A549 (cell line): ENCODE results near the gene PTPRG. TPM values are rescaled to one million over a fixed set of nuclear protein-coding genes. Genes with fewer than 3 reads are reported as not detected.

Experiments used
- ATAC-seq, 2 experiments: fragments of 200-7000 bp in 1 of 2; fragments of >200 bp in 1 of 2; cut with Nextera tagmentation in 1 of 2; cut with Tn5 transposase in 1 of 2; 3 replicates each; pipeline versions ENCODE4 v1.8.0 to v1.9.1; 2018 to 2020; ENCODE audit warnings: mild to moderate bottlenecking in 1 of 2, moderate library complexity in 1 of 2
- CTCF ChIA-PET: fragments of 300-600 bp; sonication (Branson Sonifier 250); formaldehyde crosslinking; extraction: SDS; loops from one replicate; lab custom pipeline; 2021; ENCODE audit warnings: antibody characterized with exemption, inconsistent platforms; lab: Yijun Ruan, JAX
- POLR2A ChIA-PET: fragments of 350-600 bp; formaldehyde crosslinking; extraction: SDS; loops from one replicate; lab custom pipeline; 2021; ENCODE audit warnings: antibody characterized with exemption, inconsistent platforms; lab: Yijun Ruan, JAX
- DNase-seq, 2 experiments: peaks; one replicate each; pipeline versions ENCODE4 v3.0.0 to v3.0.0-alpha.2; 2011 to 2016; ENCODE audit warnings: low read depth in 1 of 2, low spot score in 1 of 2
- FAIRE-seq: peaks from 2 replicates; lab custom pipeline; 2011; peaks lifted over from hg19 to GRCh38; lab: Jason Lieb, UNC
- H3K27ac ChIP-seq, 2 experiments: fragments of >200 bp; sonication (Bioruptor Twin); formaldehyde crosslinking; 3 replicates each; pipeline ENCODE4 v1.5.1; 2016 to 2017
- H3K4me1 ChIP-seq: fragments of >200 bp; sonication (Bioruptor Twin); formaldehyde crosslinking; 3 replicates; pipeline ENCODE4 v1.6.1; 2016
- H3K4me2 ChIP-seq: fragments of >200 bp; sonication (Bioruptor Twin); formaldehyde crosslinking; 3 replicates; pipeline ENCODE4 v1.6.1; 2016
- H3K4me3 ChIP-seq: fragments of >200 bp; sonication (Bioruptor Twin); formaldehyde crosslinking; 3 replicates; pipeline ENCODE4 v1.5.1; 2016
- H3K9me3 ChIP-seq: fragments of >200 bp; sonication (Bioruptor Twin); formaldehyde crosslinking; 3 replicates; pipeline ENCODE4 v1.6.1; 2016
- BHLHE40 ChIP-seq: IDR thresholded peaks from 2 replicates; pipeline ENCODE4 v1.6.1; 2012; ENCODE audit warnings: low read depth, low read length, inconsistent platforms
- CBX2 ChIP-seq: fragments of 200-600 bp; sonication (generic); IDR thresholded peaks from 2 replicates; pipeline ENCODE4 v1.6.1; 2016; ENCODE audit warnings: low read depth, mild to moderate bottlenecking, borderline replicate concordance
- EHF ChIP-seq: fragments of 250-450 bp; sonication (Bioruptor Pico); IDR thresholded peaks from 2 replicates; pipeline ENCODE4 v1.5.0; 2020; ENCODE audit warnings: mild to moderate bottlenecking
- EHMT2 ChIP-seq: fragments of 200-600 bp; sonication (generic); IDR thresholded peaks from 2 replicates; pipeline ENCODE4 v1.6.1; 2016; ENCODE audit warnings: antibody characterized with exemption, low read depth, mild to moderate bottlenecking, moderate library complexity
- EP300 ChIP-seq, 2 experiments: fragments of >200 bp; sonication (Bioruptor Twin); formaldehyde crosslinking; IDR thresholded peaks; 2 replicates in 1 of 2; 3 replicates in 1 of 2; pipeline ENCODE4 v1.6.1; 2016 to 2017
- FOSL2 ChIP-seq, 2 experiments: fragments of 450-650 bp in 1 of 2; fragments of >200 bp in 1 of 2; sonication (Bioruptor Twin) in 1 of 2; formaldehyde crosslinking; IDR thresholded peaks; 2 replicates each; pipeline versions ENCODE4 v1.5.0 to v1.6.1; 2016 to 2020; ENCODE audit warnings: mild to moderate bottlenecking in 1 of 2, moderate library complexity in 1 of 2
- GATA3 ChIP-seq: IDR thresholded peaks from 2 replicates; pipeline ENCODE4 v1.6.1; 2012; ENCODE audit warnings: borderline replicate concordance
- HEYL ChIP-seq: fragments of 250-450 bp; sonication (Bioruptor Pico); IDR thresholded peaks from 2 replicates; pipeline ENCODE4 v1.8.0; 2021; ENCODE audit warnings: mild to moderate bottlenecking, moderate library complexity
- HOXA7 ChIP-seq: fragments of 250-450 bp; sonication (Bioruptor Pico); IDR thresholded peaks from 2 replicates; pipeline ENCODE4 v1.5.0; 2020; ENCODE audit warnings: mild to moderate bottlenecking, moderate library complexity
- HOXB13 ChIP-seq: fragments of 250-450 bp; sonication (Bioruptor Pico); IDR thresholded peaks from 2 replicates; pipeline ENCODE4 v1.5.0; 2020; ENCODE audit warnings: low read depth, mild to moderate bottlenecking, moderate library complexity
- HOXB5 ChIP-seq: fragments of 250-450 bp; sonication (Bioruptor Pico); IDR thresholded peaks from 2 replicates; pipeline ENCODE4 v1.5.0; 2020; ENCODE audit warnings: mild to moderate bottlenecking, moderate library complexity
- JUNB ChIP-seq: fragments of >200 bp; sonication (Bioruptor Twin); formaldehyde crosslinking; IDR thresholded peaks from 2 replicates; pipeline ENCODE4 v1.6.1; 2016
- KDM1A ChIP-seq: fragments of 200-600 bp; sonication (generic); IDR thresholded peaks from 2 replicates; pipeline ENCODE4 v1.6.1; 2016; ENCODE audit warnings: low read depth, mild to moderate bottlenecking
- KDM5A ChIP-seq: fragments of 200-600 bp; sonication (generic); IDR thresholded peaks from 2 replicates; pipeline ENCODE4 v1.6.1; 2016; ENCODE audit warnings: antibody characterized with exemption, mild to moderate bottlenecking
- MAFK ChIP-seq: fragments of 450-650 bp; IDR thresholded peaks from 2 replicates; pipeline ENCODE4 v1.6.1; 2014; ENCODE audit not compliant: partially characterized antibody
- NPAS2 ChIP-seq: fragments of 250-450 bp; sonication (Bioruptor Pico); IDR thresholded peaks from 2 replicates; pipeline ENCODE4 v1.8.0; 2022; ENCODE audit warnings: mild to moderate bottlenecking, moderate library complexity, borderline replicate concordance
- POLR2A ChIP-seq: IDR thresholded peaks from 2 replicates; pipeline ENCODE4 v1.6.1; 2012; ENCODE audit warnings: mild to moderate bottlenecking, low read length
- POLR2AphosphoS2 ChIP-seq: conservative IDR thresholded peaks from 2 replicates; pipeline ENCODE4 v1.6.1; 2012; ENCODE audit warnings: low read length, improper control_type of control experiment, inconsistent platforms
- RCOR1 ChIP-seq: fragments of 150-350 bp; IDR thresholded peaks from 2 replicates; pipeline ENCODE4 v1.6.1; 2014; ENCODE audit warnings: antibody characterized with exemption, low read length, low read depth
- RFX5 ChIP-seq: fragments of 450-650 bp; IDR thresholded peaks from 2 replicates; pipeline ENCODE4 v1.7.1; 2014; ENCODE audit warnings: antibody characterized with exemption, mild to moderate bottlenecking, moderate library complexity
- RNF2 ChIP-seq: fragments of 200-600 bp; sonication (generic); IDR thresholded peaks from 2 replicates; pipeline ENCODE4 v1.6.1; 2016; ENCODE audit warnings: low read depth, mild to moderate bottlenecking, antibody characterized with exemption, moderate library complexity, borderline replicate concordance
- TFCP2L1 ChIP-seq: fragments of 250-450 bp; sonication (Bioruptor Pico); IDR thresholded peaks from 2 replicates; pipeline ENCODE4 v1.5.0; 2021; ENCODE audit warnings: mild to moderate bottlenecking
- TP53 ChIP-seq: fragments of 250-450 bp; sonication (Bioruptor Pico); IDR thresholded peaks from 2 replicates; pipeline ENCODE4 v1.5.0; 2021; ENCODE audit warnings: mild to moderate bottlenecking, moderate library complexity
- ZC3H11A ChIP-seq: fragments of 450-650 bp; IDR thresholded peaks from 2 replicates; pipeline ENCODE4 v1.6.1; 2014; ENCODE audit warnings: antibody characterized with exemption, mild to moderate bottlenecking
- WGBS: methylation state at CpG from one replicate; pipeline ENCODE4 v1.1.6; 2017; ENCODE audit errors: missing lambda C conversion rate; 5-methylcytosine and 5-hydroxymethylcytosine counted together
- polyA plus RNA-seq, 4 experiments: library from polyadenylated mRNA; depleted of rRNA in 3 of 4; stranded (reverse); fragments of >200 nt; fragmentation: RNase III in 1 of 4; extraction: RNeasy Plus Mini Kit Qiagen cat#74134 plus additional on column Dnase treatment in 1 of 4; gene quantifications; 2 replicates in 3 of 4; 3 replicates in 1 of 4; pipeline ENCODE4 v1.2.3, GENCODE V29; 2011 to 2017
- TF ChIP-seq, protein P1 (sequence below): fragments of 150-350 bp; IDR thresholded peaks from 2 replicates; pipeline ENCODE4 v1.6.1; 2014; ENCODE audit warnings: low read depth, mild to moderate bottlenecking, low read length
- TF ChIP-seq, protein P2 (sequence below): fragments of 450-650 bp; IDR thresholded peaks from 2 replicates; pipeline ENCODE4 v1.6.1; 2014; ENCODE audit warnings: antibody characterized with exemption
- TF ChIP-seq, protein P3 (sequence below): fragments of >200 bp; sonication (Bioruptor Twin); formaldehyde crosslinking; IDR thresholded peaks from 2 replicates; pipeline ENCODE4 v1.6.1; 2016
- TF ChIP-seq, protein P4 (sequence below): fragments of 250-450 bp; sonication (Bioruptor Pico); IDR thresholded peaks from 2 replicates; pipeline ENCODE4 v1.5.0; 2021; ENCODE audit warnings: mild to moderate bottlenecking, moderate library complexity, borderline replicate concordance
- TF ChIP-seq, protein P5 (sequence below): IDR thresholded peaks from 2 replicates; pipeline ENCODE4 v1.6.1; 2012

PTPRG gene
- polyA plus RNA-seq, 2 of the 4 experiments (the other 2 are of a cell fraction): 4.5 to 4.8 TPM

DNA sequence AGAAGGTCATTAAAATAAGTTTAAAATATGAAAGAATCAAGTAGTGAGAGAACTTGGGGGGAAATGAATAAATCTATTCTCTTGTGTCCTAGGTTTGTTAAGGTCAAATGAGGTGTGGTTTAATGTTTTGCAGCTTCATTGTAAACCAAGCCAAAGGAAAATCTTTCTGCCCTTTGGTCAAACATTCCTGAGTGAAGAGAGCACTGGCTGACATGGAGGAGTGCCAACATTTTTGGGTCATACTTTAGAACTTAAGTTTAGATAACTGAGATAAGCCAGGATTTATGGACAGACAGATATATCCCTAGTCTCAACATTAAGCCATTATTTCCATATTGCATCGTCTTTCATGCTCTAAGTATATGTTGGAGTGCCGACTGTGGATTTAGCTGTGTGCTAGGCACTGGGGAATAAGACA, 66.4 kb downstream of the PTPRG start:
- CTCF ChIA-PET: interaction anchor here (0.9 kb wide), 1 partner anchor 561 kb away, joined by 3 read pairs; no protein-coding TSS in a partner anchor
- Histone ChIP-seq H3K4me3 (no peak overlapping the region), H3K27ac (peak overlapping the region; percentile 57 to 82), H3K9me3 (no peaks in the 10 kb centered on the region), H3K4me1 (peaks cover 33% of the 10 kb centered on the region), H3K4me2 (peak overlapping the region; percentile 63)
- TF ChIP-seq EHF: no peak
- peak; percentile 44; a peak in 2 of 5 replicates for TF ChIP-seq EP300 (IDR thresholded peaks at IDR 0.05)
- no peak for TF ChIP-seq HOXB5 (CRISPR knock-in tag)
- TF ChIP-seq GATA3: peak; percentile 91
- peak; percentile 68; a peak in 4 of 6 replicates for ATAC-seq
- DNase-seq: peak; percentile 26 to 68
- POLR2A ChIA-PET: no interaction called here
- peak; percentile 81 for FAIRE-seq
- 12% methylated on average over 2 of the region's 2 CpGs for WGBS

DNA sequence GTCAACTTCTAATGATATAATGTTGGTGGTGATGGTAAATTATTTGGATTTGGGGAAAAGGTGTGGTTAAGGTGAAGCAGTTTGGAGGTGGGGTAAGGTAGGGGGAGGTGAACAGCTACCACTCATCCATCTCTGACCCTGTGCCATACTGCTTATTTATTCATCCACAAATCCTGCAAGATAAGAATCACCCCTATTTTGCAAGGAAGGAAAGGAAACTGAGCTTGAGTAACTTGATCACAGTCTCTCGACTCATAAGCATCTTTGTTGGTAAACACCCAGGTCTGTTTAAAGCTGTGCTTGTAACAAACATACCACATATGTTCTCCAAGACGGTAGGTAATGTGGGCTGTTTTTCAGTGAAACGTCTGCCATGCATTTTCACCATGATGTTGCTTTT, 67.3 kb downstream of the PTPRG start:
- Histone ChIP-seq H3K4me2 (peak overlapping the region; percentile 63; the same call in 2 of the 3 replicates), H3K27ac (peak overlapping the region; percentile 57 to 82; a peak in 5 of 6 replicates), H3K4me1 (peaks cover 33% of the 10 kb centered on the region), H3K4me3 (no peak overlapping the region), H3K9me3 (no peaks in the 10 kb centered on the region)
- ChIA-PET POLR2A (no interaction called here), CTCF (interaction anchor here (0.7 to 0.9 kb wide), 2 partner anchors 68 to 560 kb away, joined by 3 read pairs; no protein-coding TSS in a partner anchor)
- ATAC-seq (no peak), DNase-seq (no peak), FAIRE-seq (no peak)
- TF ChIP-seq FOSL2 (IDR thresholded peaks at IDR 0.05) (no peak), FOSL2 (CRISPR knock-in tag; IDR thresholded peaks at IDR 0.05) (no peak), POLR2AphosphoS2 (no peak), NPAS2 (no peak), EHMT2 (no peak), ZC3H11A (no peak), RNF2 (no peak), BHLHE40 (no peak), MAFK (no peak)
- TF ChIP-seq, protein P1, sequence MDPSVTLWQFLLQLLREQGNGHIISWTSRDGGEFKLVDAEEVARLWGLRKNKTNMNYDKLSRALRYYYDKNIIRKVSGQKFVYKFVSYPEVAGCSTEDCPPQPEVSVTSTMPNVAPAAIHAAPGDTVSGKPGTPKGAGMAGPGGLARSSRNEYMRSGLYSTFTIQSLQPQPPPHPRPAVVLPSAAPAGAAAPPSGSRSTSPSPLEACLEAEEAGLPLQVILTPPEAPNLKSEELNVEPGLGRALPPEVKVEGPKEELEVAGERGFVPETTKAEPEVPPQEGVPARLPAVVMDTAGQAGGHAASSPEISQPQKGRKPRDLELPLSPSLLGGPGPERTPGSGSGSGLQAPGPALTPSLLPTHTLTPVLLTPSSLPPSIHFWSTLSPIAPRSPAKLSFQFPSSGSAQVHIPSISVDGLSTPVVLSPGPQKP: no peak
- TF ChIP-seq, protein P2, sequence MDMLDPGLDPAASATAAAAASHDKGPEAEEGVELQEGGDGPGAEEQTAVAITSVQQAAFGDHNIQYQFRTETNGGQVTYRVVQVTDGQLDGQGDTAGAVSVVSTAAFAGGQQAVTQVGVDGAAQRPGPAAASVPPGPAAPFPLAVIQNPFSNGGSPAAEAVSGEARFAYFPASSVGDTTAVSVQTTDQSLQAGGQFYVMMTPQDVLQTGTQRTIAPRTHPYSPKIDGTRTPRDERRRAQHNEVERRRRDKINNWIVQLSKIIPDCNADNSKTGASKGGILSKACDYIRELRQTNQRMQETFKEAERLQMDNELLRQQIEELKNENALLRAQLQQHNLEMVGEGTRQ: no peak
- TF ChIP-seq, protein P3, sequence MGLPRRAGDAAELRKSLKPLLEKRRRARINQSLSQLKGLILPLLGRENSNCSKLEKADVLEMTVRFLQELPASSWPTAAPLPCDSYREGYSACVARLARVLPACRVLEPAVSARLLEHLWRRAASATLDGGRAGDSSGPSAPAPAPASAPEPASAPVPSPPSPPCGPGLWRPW: no peak
- 26% methylated on average over 3 of the region's 3 CpGs for WGBS

DNA sequence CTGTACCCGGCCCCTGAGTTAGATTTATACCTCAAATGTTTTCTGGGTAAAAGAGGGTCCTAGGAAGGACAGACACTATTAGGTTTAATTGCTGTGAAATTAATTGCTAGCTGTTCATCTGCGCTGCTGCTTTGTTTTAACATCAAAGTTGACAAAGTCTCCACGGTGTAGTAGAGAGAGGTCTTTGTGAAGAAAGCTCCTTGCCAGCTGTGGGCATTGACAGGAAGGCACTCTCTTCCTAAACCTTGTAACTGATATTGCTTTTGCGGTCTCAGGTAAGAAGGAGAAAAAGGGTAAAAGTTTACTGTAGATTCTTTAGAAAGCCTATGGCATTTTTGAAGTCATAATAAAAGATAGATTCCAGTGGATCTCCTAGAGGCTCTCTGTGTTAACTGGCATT, 68.1 kb downstream of the PTPRG start:
- H3K27ac ChIP-seq: peak overlapping the region in 1 of 2 experiments; percentile 82; a peak in 3 of 6 replicates
- ChIA-PET CTCF (no interaction called here), POLR2A (interaction anchor here (1.0 kb wide), 1 partner anchor 65 kb away, joined by 3 read pairs; no protein-coding TSS in a partner anchor)
- DNase-seq (no peak), FAIRE-seq (no peak), ATAC-seq (no peak)
- TF ChIP-seq FOSL2 (IDR thresholded peaks at IDR 0.05): no peak
- no peak for TF ChIP-seq FOSL2 (CRISPR knock-in tag; IDR thresholded peaks at IDR 0.05)
- no peak for TF ChIP-seq HOXA7 (CRISPR knock-in tag)
- TF ChIP-seq KDM1A: no peak
- no peak for TF ChIP-seq MAFK
- no peak for TF ChIP-seq HOXB13 (CRISPR knock-in tag)
- no peak for TF ChIP-seq JUNB
- no peak for TF ChIP-seq RCOR1
- no peak for TF ChIP-seq GATA3
- TF ChIP-seq CBX2: no peak
- no peak for TF ChIP-seq POLR2A
- TF ChIP-seq, protein P4, sequence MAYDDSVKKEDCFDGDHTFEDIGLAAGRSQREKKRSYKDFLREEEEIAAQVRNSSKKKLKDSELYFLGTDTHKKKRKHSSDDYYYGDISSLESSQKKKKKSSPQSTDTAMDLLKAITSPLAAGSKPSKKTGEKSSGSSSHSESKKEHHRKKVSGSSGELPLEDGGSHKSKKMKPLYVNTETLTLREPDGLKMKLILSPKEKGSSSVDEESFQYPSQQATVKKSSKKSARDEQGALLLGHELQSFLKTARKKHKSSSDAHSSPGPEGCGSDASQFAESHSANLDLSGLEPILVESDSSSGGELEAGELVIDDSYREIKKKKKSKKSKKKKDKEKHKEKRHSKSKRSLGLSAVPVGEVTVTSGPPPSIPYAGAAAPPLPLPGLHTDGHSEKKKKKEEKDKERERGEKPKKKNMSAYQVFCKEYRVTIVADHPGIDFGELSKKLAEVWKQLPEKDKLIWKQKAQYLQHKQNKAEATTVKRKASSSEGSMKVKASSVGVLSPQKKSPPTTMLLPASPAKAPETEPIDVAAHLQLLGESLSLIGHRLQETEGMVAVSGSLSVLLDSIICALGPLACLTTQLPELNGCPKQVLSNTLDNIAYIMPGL (CRISPR knock-in tag): no peak
- no peak for TF ChIP-seq HEYL (CRISPR knock-in tag)
- no peak for TF ChIP-seq TP53 (CRISPR knock-in tag)
- TF ChIP-seq RFX5: no peak
- no peak for TF ChIP-seq KDM5A
- no peak for TF ChIP-seq TFCP2L1 (CRISPR knock-in tag)
- TF ChIP-seq, protein P1: no peak
- TF ChIP-seq RNF2: no peak
- TF ChIP-seq, protein P5, sequence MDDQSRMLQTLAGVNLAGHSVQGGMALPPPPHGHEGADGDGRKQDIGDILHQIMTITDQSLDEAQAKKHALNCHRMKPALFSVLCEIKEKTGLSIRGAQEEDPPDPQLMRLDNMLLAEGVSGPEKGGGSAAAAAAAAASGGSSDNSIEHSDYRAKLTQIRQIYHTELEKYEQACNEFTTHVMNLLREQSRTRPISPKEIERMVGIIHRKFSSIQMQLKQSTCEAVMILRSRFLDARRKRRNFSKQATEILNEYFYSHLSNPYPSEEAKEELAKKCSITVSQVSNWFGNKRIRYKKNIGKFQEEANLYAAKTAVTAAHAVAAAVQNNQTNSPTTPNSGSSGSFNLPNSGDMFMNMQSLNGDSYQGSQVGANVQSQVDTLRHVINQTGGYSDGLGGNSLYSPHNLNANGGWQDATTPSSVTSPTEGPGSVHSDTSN: no peak
- H3K4me1 ChIP-seq: peaks cover 33% of the 10 kb centered on the region
- no peak overlapping the region for H3K4me3 ChIP-seq
- WGBS: 50% methylated on average over 4 of the region's 4 CpGs
- no peaks in the 10 kb centered on the region for H3K9me3 ChIP-seq
- H3K4me2 ChIP-seq: no peak overlapping the region
